ENCODE data around the gene SH2D3C. TPM values are rescaled to one million over a fixed set of nuclear protein-coding genes. Genes with fewer than 3 reads are reported as not detected.

The SH2D3C gene
- total and polyA plus RNA-seq, 2 of the 4 experiments (the other 2 are of a cell fraction), result under 0.01 to 0.24 TPM

DNA sequence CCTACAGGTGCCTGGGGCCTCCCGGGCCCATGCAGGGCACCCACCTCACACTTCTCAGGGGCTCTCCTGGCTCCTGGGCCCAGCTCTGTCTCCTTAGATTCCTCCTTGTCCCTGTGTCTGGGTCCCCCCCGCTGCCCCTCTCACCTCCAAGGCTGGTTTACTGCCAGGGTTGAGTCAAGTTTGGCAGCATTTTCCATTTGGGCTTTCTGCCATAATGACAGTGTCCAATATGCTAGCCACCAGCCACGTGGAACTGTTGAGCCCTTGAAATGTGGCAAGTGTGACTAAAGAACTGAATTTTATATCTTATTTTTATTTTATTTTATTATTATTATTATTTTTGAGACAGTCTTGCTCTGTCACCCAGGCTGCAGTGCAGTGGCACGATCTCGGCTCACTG lies 60.7 kb downstream of the SH2D3C start:
- in situ Hi-C loops (cut with MboI; ENCODE audit: low sequenced_read_pairs) (no loop called here), dilution Hi-C loops (cut with HindIII; ENCODE audit: low sequenced_read_pairs, unreplicated experiment) (no loop called here), intact Hi-C loops (cut with micrococcal nuclease) (no loop called here)
- H2BK20ac ChIP-seq (ENCODE audit: low read depth, low read length), result no peak overlapping the region
- H2AK5ac ChIP-seq (ENCODE audit: low read depth, low read length), result no peak overlapping the region
- BruUV-seq (replicated peaks), result no TSS peak
- WGBS, 2 experiments (ENCODE audit: extremely low coverage in 2 of 2, insufficient read length in 1 of 2), result 60% methylated on average over 1 of the region's 5 CpGs; no CpG with 5 or more reads in 1 of the 2 experiments
- no peak overlapping the region for H4K8ac ChIP-seq (ENCODE audit: low read depth in 2 of 2, low read length in 2 of 2)
- H2AFZ ChIP-seq (replicated peaks; ENCODE audit: low read length, poor library complexity), result no peak overlapping the region
- ATAC-seq (ENCODE audit: low read depth) (no peak), DNase-seq (no peak)
- no peak overlapping the region for H2BK15ac ChIP-seq (ENCODE audit: low read depth, low read length)
- H3K14ac ChIP-seq (replicated peaks; ENCODE audit: low read depth, low read length), result no peak overlapping the region
- H3K36me3 ChIP-seq (ENCODE audit: control insufficient read depth, insufficient read depth, low read length), result no peaks in the 10 kb centered on the region
- H4K91ac ChIP-seq (ENCODE audit: insufficient read depth, low read depth, low read length), result no peak overlapping the region
- H3K27me3 ChIP-seq (ENCODE audit: control insufficient read depth, insufficient read depth, low read length), result peaks cover 4% of the 10 kb centered on the region; the same call in 1 of the 2 replicates
- H4K5ac ChIP-seq (ENCODE audit: low read depth, low read length), result no peak overlapping the region
- no peak overlapping the region for H2AK9ac ChIP-seq (replicated peaks; ENCODE audit: low read depth, low read length, poor library complexity)
- H3K18ac ChIP-seq (ENCODE audit: low read depth, low read length), result no peak overlapping the region
- no peak for TF ChIP-seq FOS (IDR thresholded peaks at IDR 0.05; ENCODE audit: low read depth, low read length)
- TF ChIP-seq CEBPB (IDR thresholded peaks at IDR 0.05; ENCODE audit: low read depth, low read length), result no peak
- no peak for TF ChIP-seq BHLHE40 (IDR thresholded peaks at IDR 0.05; ENCODE audit: low read depth, low read length)
- TF ChIP-seq SMC3 (IDR thresholded peaks at IDR 0.05; ENCODE audit: low read depth, low read length), result no peak
- TF ChIP-seq, protein P1, sequence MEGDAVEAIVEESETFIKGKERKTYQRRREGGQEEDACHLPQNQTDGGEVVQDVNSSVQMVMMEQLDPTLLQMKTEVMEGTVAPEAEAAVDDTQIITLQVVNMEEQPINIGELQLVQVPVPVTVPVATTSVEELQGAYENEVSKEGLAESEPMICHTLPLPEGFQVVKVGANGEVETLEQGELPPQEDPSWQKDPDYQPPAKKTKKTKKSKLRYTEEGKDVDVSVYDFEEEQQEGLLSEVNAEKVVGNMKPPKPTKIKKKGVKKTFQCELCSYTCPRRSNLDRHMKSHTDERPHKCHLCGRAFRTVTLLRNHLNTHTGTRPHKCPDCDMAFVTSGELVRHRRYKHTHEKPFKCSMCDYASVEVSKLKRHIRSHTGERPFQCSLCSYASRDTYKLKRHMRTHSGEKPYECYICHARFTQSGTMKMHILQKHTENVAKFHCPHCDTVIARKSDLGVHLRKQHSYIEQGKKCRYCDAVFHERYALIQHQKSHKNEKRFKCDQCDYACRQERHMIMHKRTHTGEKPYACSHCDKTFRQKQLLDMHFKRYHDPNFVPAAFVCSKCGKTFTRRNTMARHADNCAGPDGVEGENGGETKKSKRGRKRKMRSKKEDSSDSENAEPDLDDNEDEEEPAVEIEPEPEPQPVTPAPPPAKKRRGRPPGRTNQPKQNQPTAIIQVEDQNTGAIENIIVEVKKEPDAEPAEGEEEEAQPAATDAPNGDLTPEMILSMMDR (conservative IDR thresholded peaks at IDR 0.05; ENCODE audit: low read depth, low read length), result no peak
- no peak for TF ChIP-seq POLR2A (IDR thresholded peaks at IDR 0.05; ENCODE audit: low read depth, low read length)
- no peaks in the 10 kb centered on the region for H3K9me3 ChIP-seq (ENCODE audit: control insufficient read depth, insufficient read depth, low read length)
- peaks cover 7% of the 10 kb centered on the region for H3K4me1 ChIP-seq (ENCODE audit: control insufficient read depth, insufficient read depth, low read length)
- no peak overlapping the region for H2BK120ac ChIP-seq (ENCODE audit: low read depth, low read length)
- ChIA-PET POLR2A (ENCODE audit: unreplicated experiment) (no interaction called here), CTCF (no interaction called here)
- no peak overlapping the region for H2BK5ac ChIP-seq (ENCODE audit: low read depth, low read length, poor library complexity, severe bottlenecking)
- peaks cover 2 to 12% of the 10 kb centered on the region in 2 experiments; a peak in 3 of 4 replicates for H3K79me1 ChIP-seq (ENCODE audit: low read depth in 1 of 2, low read length in 2 of 2)
- no peak overlapping the region for H3K9ac ChIP-seq (ENCODE audit: low read depth, low read length)
- peaks cover 4% of the 10 kb centered on the region for H4K20me1 ChIP-seq (ENCODE audit: insufficient read depth, low read length)
- no peak overlapping the region for H3K27ac ChIP-seq (ENCODE audit: insufficient read depth, low read length)
- H3K9me1 ChIP-seq (ENCODE audit: insufficient read depth, low read length), result no peaks in the 10 kb centered on the region; the same call in 1 of the 2 replicates
- H3K4ac ChIP-seq (ENCODE audit: low read depth, low read length), result no peak overlapping the region
- no peak overlapping the region for H3K23ac ChIP-seq (ENCODE audit: low read depth, low read length)
- no peak overlapping the region for H3K4me2 ChIP-seq (ENCODE audit: low read depth, low read length)
- no peak overlapping the region for H3K56ac ChIP-seq (ENCODE audit: extremely low read depth, insufficient read depth, low read length)
- no peak overlapping the region for H3K4me3 ChIP-seq (ENCODE audit: insufficient read depth, low read depth, low read length)

Data from IMR-90 (cell line).